ENCODE data around the gene VWC2L.

Gene VWC2L

GRCh38 chr2:214592011-214592410 lies 181.2 kb downstream of the VWC2L start:
- Histone ChIP-seq H3K27me3 (ENCODE audit: insufficient read depth, low read depth, severe bottlenecking) (no peaks in the 10 kb centered on the region), H3K27ac (no peak overlapping the region)

GRCh38 chr2:214593727-214594126 lies 182.9 kb downstream of the VWC2L start:
- H3K36me3 ChIP-seq, result no peaks in the 10 kb centered on the region; the same call in 1 of the 2 replicates
- H3K27ac ChIP-seq, result no peak overlapping the region
- DNase-seq, result no peak
- no peaks in the 10 kb centered on the region for H3K27me3 ChIP-seq (ENCODE audit: insufficient read depth, low read depth, severe bottlenecking)
- TF ChIP-seq CTCF (IDR thresholded peaks at IDR 0.05; ENCODE audit: low read depth, low read length), result no peak
- no peaks in the 10 kb centered on the region for H3K9me3 ChIP-seq (ENCODE audit: severe bottlenecking)
- no peak overlapping the region for H3K4me3 ChIP-seq (ENCODE audit: low read depth, low read length)

More at GRCh38 chr2:214592011-214592410, 181.2 kb downstream of the VWC2L start:
- Histone ChIP-seq H3K9me3 (ENCODE audit: severe bottlenecking) (no peaks in the 10 kb centered on the region), H3K36me3 (no peaks in the 10 kb centered on the region), H3K4me3 (ENCODE audit: low read depth, low read length) (no peak overlapping the region)
- no peak for DNase-seq
- TF ChIP-seq CTCF (IDR thresholded peaks at IDR 0.05; ENCODE audit: low read depth, low read length), result no peak

GRCh38 chr2:214601852-214602633 lies 191.2 kb downstream of the VWC2L start:
- no peak for DNase-seq
- Histone ChIP-seq H3K27me3 (ENCODE audit: insufficient read depth, low read depth, severe bottlenecking) (no peaks in the 10 kb centered on the region), H3K9me3 (ENCODE audit: severe bottlenecking) (no peaks in the 10 kb centered on the region), H3K27ac (no peak overlapping the region), H3K4me3 (ENCODE audit: low read depth, low read length) (no peak overlapping the region), H3K36me3 (peaks cover 9% of the 10 kb centered on the region)
- TF ChIP-seq CTCF (IDR thresholded peaks at IDR 0.05; ENCODE audit: low read depth, low read length), result no peak

DNA sequence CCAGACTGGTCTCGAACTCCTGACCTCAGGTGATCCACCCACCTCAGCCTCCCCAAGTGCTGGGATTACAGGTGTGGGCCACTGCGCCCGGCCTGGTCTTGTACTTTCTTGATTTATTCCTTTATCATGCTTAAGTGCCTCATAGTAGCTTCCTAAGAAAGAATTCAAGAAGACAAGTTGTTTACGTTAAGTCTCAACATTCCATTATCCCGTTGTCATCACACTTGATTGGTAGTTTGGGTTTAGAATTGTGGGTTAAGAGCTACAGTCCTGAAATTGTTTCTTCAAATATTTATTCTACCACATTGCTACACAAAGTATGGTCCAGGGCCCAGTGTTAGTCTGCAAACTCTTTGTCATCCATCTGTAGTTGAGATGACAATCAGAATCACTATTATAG lies 194.0 kb downstream of the VWC2L start:
- Histone ChIP-seq H3K27me3 (ENCODE audit: insufficient read depth, low read depth, severe bottlenecking) (no peaks in the 10 kb centered on the region), H3K27ac (no peak overlapping the region), H3K36me3 (peaks cover 9% of the 10 kb centered on the region), H3K4me3 (ENCODE audit: low read depth, low read length) (no peak overlapping the region), H3K9me3 (ENCODE audit: severe bottlenecking) (no peaks in the 10 kb centered on the region)
- no peak for TF ChIP-seq CTCF (IDR thresholded peaks at IDR 0.05; ENCODE audit: low read depth, low read length)
- DNase-seq, result no peak

GRCh38 chr2:214607051-214607450 lies 196.2 kb downstream of the VWC2L start:
- TF ChIP-seq CTCF (IDR thresholded peaks at IDR 0.05; ENCODE audit: low read depth, low read length), result no peak
- Histone ChIP-seq H3K4me3 (ENCODE audit: low read depth, low read length) (no peak overlapping the region), H3K27me3 (ENCODE audit: insufficient read depth, low read depth, severe bottlenecking) (no peaks in the 10 kb centered on the region), H3K36me3 (peaks cover 20% of the 10 kb centered on the region), H3K27ac (no peak overlapping the region), H3K9me3 (ENCODE audit: severe bottlenecking) (no peaks in the 10 kb centered on the region)
- no peak for DNase-seq

DNA sequence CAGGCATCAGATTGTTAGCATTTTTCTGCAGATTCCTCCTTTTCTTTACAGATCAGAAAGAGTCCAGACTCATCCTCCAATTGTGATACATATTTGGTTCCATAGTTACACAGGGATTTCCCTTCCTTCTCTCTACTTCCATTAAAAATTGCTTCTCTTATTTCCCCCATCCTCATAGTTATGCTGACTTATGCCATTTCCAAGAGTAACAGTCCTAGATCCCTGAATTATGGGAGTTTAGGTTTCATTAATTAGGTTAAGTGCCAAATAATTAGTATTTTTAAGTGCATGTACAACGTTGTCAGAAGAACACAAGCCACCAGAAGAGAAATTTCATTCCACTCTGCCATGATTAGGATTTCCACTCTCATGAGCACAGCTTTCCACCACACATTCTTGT lies 200.2 kb downstream of the VWC2L start:
- Histone ChIP-seq H3K27ac (no peak overlapping the region), H3K4me3 (ENCODE audit: low read depth, low read length) (no peak overlapping the region), H3K27me3 (ENCODE audit: insufficient read depth, low read depth, severe bottlenecking) (no peaks in the 10 kb centered on the region), H3K9me3 (ENCODE audit: severe bottlenecking) (peaks cover 4% of the 10 kb centered on the region), H3K36me3 (peaks cover 19% of the 10 kb centered on the region)
- DNase-seq, result no peak
- no peak for TF ChIP-seq CTCF (IDR thresholded peaks at IDR 0.05; ENCODE audit: low read depth, low read length)

Data from WERI-Rb-1 (cell line).